ENCODE data around the gene MAP2K2. TPM values are rescaled to one million over a fixed set of nuclear protein-coding genes. Genes with fewer than 3 reads are reported as not detected.

Gene MAP2K2
- total RNA-seq, 3 donors from 2014 or later, result 173 to 221 (median 192) TPM

DNA sequence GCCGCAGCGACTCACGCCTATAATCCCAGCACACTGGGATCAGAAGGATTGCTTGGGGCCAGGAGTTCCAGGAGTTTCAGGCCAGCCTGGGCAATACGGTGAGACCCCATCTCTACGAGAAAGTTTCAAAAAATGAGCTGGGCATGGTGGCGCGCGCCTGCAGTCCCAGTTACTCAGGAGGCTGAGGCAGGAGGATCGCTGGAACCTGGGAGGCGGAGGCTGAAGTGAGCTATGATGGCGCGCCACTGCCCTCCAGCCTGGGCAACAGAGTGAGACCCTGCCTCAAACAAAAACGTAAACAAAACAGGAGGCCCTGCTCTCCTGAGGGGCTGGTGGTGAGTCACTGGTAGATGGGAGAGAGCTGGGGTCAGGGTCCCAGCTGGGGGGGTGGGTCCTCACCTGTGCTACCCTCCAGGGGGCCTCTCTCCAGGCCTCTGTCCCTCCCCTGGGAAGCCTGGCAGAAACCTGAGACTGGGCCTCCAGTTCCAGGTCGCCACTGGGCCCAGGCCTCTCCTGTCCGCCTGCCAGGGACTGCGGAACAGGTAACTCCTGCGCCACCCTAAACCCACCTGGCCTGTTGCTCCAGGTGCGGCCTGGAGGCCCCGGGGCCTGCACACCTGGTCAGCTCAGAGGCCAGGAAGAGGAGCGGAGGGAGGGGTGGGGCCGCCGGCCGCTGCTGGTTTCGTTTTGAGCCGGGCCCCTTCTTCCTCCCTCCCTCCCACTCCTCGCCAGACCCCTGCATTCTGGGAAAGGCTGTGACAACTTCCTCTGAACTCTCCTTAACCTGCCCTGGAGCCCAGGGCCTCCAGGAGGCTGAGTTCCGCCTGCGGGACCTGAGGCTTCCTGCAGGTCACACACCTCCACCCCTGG lies 40.0 kb downstream of the MAP2K2 start:
- H3K4me1 ChIP-seq (ENCODE audit: low read depth), result peaks cover 36% of the 10 kb centered on the region
- intact Hi-C loops (cut with DNase I, micrococcal nuclease), result no loop called here
- H3K9me3 ChIP-seq, result no peaks in the 10 kb centered on the region
- DNase-seq (peak; percentile 74 to 87 (median 80)), ATAC-seq (peak; percentile 70)
- no peak for TF ChIP-seq CTCF (IDR thresholded peaks at IDR 0.05)
- H3K4me3 ChIP-seq, result no peak overlapping the region
- H3K36me3 ChIP-seq (ENCODE audit: low read depth), result no peaks in the 10 kb centered on the region

- no peaks in the 10 kb centered on the region for H3K36me3 ChIP-seq (ENCODE audit: low read depth)
- TF ChIP-seq CTCF (IDR thresholded peaks at IDR 0.05), result no peak
- intact Hi-C loops (cut with DNase I, micrococcal nuclease), result no loop called here
- no peak overlapping the region for H3K4me3 ChIP-seq
- peaks cover 37% of the 10 kb centered on the region for H3K4me1 ChIP-seq (ENCODE audit: low read depth)
- no peak for DNase-seq
- ATAC-seq, result no peak
- no peaks in the 10 kb centered on the region for H3K9me3 ChIP-seq
These were observed 41.8 kb downstream of the MAP2K2 start for GRCh38 chr19:4082172-4082571.

- no peaks in the 10 kb centered on the region for H3K9me3 ChIP-seq
- no peaks in the 10 kb centered on the region for H3K36me3 ChIP-seq (ENCODE audit: low read depth)
- intact Hi-C loops (cut with DNase I, micrococcal nuclease), result no loop called here
- H3K4me1 ChIP-seq (ENCODE audit: low read depth), result peaks cover 32% of the 10 kb centered on the region
- DNase-seq (peak in 1 of 3 donors; percentile 51), ATAC-seq (peak; percentile 49)
- no peak overlapping the region for H3K4me3 ChIP-seq
- TF ChIP-seq CTCF (IDR thresholded peaks at IDR 0.05), result no peak
These were observed 42.3 kb downstream of the MAP2K2 start for GRCh38 chr19:4081441-4082129.

- H3K36me3 ChIP-seq (ENCODE audit: low read depth), result no peaks in the 10 kb centered on the region
- peaks cover 23% of the 10 kb centered on the region for H3K4me1 ChIP-seq (ENCODE audit: low read depth)
- no peak for TF ChIP-seq CTCF (IDR thresholded peaks at IDR 0.05)
- intact Hi-C loops (cut with DNase I, micrococcal nuclease), result no loop called here
- DNase-seq (no peak), ATAC-seq (no peak)
- no peaks in the 10 kb centered on the region for H3K9me3 ChIP-seq
- no peak overlapping the region for H3K4me3 ChIP-seq
These were observed 43.4 kb downstream of the MAP2K2 start for GRCh38 chr19:4080473-4080872.

DNA sequence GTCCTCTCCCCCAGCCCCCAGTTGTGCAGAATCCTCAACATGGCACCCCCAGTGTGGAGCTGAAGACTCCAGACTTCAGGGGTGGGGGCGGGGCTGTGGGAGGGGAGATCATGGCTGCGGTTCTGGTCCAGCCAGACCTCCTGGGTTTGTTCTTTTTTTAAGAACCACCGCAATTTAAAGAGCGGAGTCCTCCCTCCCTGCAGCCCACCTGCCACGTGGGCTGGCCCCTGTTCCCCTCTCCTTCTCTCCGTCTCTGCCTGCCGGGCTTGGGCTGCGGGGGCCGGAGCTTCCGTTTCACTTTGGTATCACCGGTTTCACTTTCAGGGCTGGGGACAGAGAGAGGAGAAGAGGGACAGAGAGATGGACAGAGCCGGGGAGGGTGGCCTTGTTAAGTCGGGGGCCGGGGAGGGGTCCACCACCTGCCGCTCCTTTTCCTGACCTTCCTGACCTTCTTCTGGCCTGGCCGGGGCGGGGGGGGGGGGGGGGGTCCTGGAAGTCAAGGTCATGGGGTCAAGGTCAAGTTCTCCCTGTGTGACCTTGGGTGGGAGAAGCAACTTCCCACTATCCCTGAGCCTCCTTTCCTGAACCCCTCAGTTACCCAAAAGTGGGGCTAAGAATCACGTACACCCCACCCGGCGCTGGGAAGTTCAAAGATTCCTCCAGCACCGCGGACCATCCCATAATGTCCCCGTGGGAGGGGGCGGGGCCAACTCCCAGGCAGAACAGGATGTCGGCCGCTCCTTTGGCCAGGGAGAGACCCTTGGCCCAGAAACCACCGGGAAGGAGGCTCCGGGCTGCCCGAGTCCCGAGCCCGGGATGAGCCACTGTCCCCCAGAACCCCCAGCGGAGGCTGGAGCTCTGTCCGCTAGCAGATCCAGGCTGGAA lies 45.9 kb downstream of the MAP2K2 start:
- no peak for TF ChIP-seq CTCF (IDR thresholded peaks at IDR 0.05)
- H3K9me3 ChIP-seq, result no peaks in the 10 kb centered on the region
- no peak overlapping the region for H3K4me3 ChIP-seq
- ATAC-seq, result peak; percentile 79
- no peaks in the 10 kb centered on the region for H3K36me3 ChIP-seq (ENCODE audit: low read depth)
- intact Hi-C loops (cut with DNase I, micrococcal nuclease), result no loop called here
- H3K4me1 ChIP-seq (ENCODE audit: low read depth), result peaks cover 9% of the 10 kb centered on the region
- DNase-seq, result peak; percentile 87 to 89 (median 89)

Data from mucosa of descending colon (tissue), 3 donors.